Measurements from ENCODE around the gene XRCC6. TPM values are rescaled to one million over a fixed set of nuclear protein-coding genes. Genes with fewer than 3 reads are reported as not detected.

The XRCC6 gene
- total and polyA plus RNA-seq, 2 of the 13 experiments (the other 11 are each of a cell fraction or from before 2014, with no cell fraction given), result 124 to 625 TPM

DNA sequence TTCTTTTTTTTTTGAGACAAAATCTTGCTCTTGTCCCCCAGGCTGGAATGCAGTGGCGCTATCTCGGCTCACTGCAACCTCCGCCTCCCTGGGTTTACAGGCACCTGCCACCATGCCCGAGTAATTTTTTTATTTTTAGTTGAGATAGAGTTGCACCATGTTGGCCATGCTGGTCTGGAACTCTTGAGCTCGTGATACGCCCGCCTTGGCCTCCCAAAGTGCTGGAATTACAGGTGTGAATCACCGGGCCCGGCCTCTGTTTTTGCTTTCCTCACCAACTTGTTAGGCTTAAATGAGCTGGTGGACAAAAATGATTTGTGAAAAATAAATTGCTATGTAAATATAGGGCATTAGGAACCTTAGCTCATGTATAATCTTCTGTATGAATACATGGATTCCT, 81.7 kb downstream of the XRCC6 start (continued):
- TF ChIP-seq, protein P1, sequence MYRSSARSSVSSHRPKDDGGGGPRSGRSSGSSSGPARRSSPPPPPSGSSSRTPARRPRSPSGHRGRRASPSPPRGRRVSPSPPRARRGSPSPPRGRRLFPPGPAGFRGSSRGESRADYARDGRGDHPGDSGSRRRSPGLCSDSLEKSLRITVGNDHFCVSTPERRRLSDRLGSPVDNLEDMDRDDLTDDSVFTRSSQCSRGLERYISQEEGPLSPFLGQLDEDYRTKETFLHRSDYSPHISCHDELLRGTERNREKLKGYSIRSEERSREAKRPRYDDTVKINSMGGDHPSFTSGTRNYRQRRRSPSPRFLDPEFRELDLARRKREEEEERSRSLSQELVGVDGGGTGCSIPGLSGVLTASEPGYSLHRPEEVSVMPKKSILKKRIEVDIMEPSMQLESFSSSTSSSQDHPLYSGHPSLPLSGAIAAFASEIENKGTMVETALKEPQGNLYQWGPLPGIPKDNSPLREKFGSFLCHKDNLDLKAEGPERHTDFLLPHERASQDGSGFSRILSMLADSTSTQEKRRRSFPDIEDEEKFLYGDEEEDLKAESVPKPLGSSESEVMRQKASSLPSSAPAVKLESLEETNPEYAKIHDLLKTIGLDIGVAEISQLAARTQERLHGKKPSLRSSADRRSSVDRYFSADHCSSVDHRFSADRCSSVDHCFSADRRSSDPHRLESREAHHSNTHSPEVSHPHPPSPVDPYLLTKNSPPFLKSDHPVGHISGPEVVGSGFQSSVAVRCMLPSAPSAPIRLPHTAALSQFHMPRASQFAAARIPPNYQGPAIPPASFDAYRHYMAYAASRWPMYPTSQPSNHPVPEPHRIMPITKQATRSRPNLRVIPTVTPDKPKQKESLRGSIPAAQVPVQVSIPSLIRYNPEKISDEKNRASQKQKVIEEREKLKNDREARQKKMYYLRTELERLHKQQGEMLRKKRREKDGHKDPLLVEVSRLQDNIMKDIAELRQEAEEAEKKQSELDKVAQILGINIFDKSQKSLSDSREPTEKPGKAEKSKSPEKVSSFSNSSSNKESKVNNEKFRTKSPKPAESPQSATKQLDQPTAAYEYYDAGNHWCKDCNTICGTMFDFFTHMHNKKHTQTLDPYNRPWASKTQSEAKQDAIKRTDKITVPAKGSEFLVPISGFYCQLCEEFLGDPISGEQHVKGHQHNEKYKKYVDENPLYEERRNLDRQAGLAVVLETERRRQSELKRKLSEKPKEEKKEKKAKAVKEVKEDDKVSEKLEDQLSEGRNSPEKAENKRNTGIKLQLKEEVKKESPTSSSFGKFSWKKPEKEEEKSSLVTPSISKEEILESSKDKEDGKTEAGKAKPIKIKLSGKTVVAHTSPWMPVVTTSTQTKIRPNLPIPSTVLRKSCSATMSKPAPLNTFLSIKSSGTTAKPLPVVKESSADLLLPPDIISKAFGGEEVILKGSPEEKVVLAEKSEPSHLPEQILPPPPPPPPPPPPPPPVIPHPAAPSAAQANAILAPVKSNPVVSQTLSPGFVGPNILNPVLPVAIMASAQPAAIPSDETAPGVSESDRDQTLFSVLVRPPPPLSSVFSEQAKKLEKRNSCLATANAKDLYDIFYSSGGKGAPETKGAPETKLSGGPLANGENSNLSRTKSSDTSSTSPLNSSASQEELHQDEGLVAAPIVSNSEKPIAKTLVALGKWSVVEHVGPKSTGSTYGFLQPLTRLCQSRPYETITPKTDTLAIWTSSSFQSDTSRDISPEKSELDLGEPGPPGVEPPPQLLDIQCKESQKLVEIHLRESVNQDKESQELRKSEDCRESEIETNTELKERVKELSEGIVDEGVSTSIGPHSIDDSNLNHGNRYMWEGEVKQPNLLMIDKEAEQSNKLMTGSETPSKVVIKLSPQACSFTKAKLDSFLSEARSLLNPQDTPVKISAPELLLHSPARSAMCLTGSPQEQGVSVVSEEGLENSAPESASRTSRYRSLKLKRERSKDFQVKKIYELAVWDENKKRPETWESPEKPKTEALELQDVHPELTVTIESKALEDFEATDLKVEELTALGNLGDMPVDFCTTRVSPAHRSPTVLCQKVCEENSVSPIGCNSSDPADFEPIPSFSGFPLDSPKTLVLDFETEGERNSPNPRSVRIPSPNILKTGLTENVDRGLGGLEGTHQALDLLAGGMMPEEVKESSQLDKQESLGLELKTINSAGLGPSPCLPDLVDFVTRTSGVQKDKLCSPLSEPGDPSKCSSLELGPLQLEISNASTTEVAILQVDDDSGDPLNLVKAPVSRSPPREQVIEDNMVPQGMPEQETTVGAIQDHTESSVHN (CRISPR knock-in tag; IDR thresholded peaks at IDR 0.05), result no peak
- no peak for TF ChIP-seq DMAP1 (CRISPR knock-in tag; IDR thresholded peaks at IDR 0.05)
- TF ChIP-seq ZNF558 (CRISPR knock-in tag; IDR thresholded peaks at IDR 0.05; ENCODE audit: borderline replicate concordance), result no peak
- TF ChIP-seq, protein P2, sequence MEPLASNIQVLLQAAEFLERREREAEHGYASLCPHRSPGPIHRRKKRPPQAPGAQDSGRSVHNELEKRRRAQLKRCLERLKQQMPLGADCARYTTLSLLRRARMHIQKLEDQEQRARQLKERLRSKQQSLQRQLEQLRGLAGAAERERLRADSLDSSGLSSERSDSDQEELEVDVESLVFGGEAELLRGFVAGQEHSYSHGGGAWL (CRISPR knock-in tag; IDR thresholded peaks at IDR 0.05), result no peak
- TF ChIP-seq GTF2F1 (IDR thresholded peaks at IDR 0.05; ENCODE audit: low read length), result no peak
- TF ChIP-seq NFIB (CRISPR knock-in tag; IDR thresholded peaks at IDR 0.05; ENCODE audit: borderline replicate concordance), result no peak
- no peak for TF ChIP-seq SMC3 (IDR thresholded peaks at IDR 0.05; ENCODE audit: low read length)
